ENCODE data around the gene ZNF521.

- TF ChIP-seq CTCF (IDR thresholded peaks at IDR 0.05 in 8 of 11, conservative IDR thresholded peaks at IDR 0.05 in 3 of 11) (no peak), POLR2A (IDR thresholded peaks at IDR 0.05) (no peak)
Observed at GRCh38 chr18:25234740-25235345, 117.1 kb downstream of the ZNF521 start.
